Prostate gland (tissue), 2 donors: ENCODE measurements around the gene TAF11. TPM values are rescaled to one million over a fixed set of nuclear protein-coding genes. Genes with fewer than 3 reads are reported as not detected.

ENCODE experiments used
- DNase-seq: peaks from one replicate; pipeline ENCODE4 v3.0.0-alpha.2; 2019; ENCODE audit warnings: low spot score
- H3K27ac ChIP-seq, 2 donors: fragments of 200-600 bp; sonication (generic); 2 replicates each; pipeline ENCODE4 v1.5.1; 2017 to 2019
- H3K27me3 ChIP-seq: fragments of 200-600 bp; sonication (generic); replicated peaks from 2 replicates; pipeline ENCODE4 v1.5.1; 2019; ENCODE audit not compliant: insufficient read depth
- H3K36me3 ChIP-seq, 2 donors: fragments of 200-600 bp; sonication (generic); 1 replicate in 1 of 2; 2 replicates in 1 of 2; pipeline versions ENCODE4 v1.5.1 to v1.8.1; 2017 to 2019
- H3K4me1 ChIP-seq: fragments of 200-600 bp; sonication (generic); replicated peaks from 2 replicates; pipeline ENCODE4 v1.5.1; 2019
- H3K4me3 ChIP-seq, 2 donors: fragments of 200-600 bp; sonication (generic); 2 replicates each; pipeline ENCODE4 v1.5.1; 2017 to 2019
- H3K9me3 ChIP-seq: fragments of 200-600 bp; sonication (generic); 2 replicates; pipeline ENCODE4 v1.5.1; 2017
- CTCF ChIP-seq, 4 experiments: fragments of 200-600 bp in 2 of 4; fragments of 450-650 bp in 2 of 4; sonication (generic) in 2 of 4; IDR thresholded peaks; 1 replicate in 3 of 4; 2 replicates in 1 of 4; pipeline ENCODE4 v1.5.1; 2016 to 2019; ENCODE audit warnings: antibody characterized with exemption in 4 of 4, mild to moderate bottlenecking in 2 of 4, moderate library complexity in 2 of 4
- POLR2A ChIP-seq: fragments of 450-650 bp; IDR thresholded peaks from one replicate; pipeline ENCODE4 v1.6.1; 2016; ENCODE audit warnings: antibody characterized with exemption, mild to moderate bottlenecking
- POLR2AphosphoS5 ChIP-seq: sonication (generic); formaldehyde crosslinking; IDR thresholded peaks from one replicate; pipeline ENCODE4 v1.6.1; 2017; ENCODE audit warnings: antibody characterized with exemption
- WGBS: methylation state at CpG from one replicate; pipeline ENCODE4 v1.1.5; 2018; 5-methylcytosine and 5-hydroxymethylcytosine counted together
- intact Hi-C: fragments of 100-400 bp; cut with DNase I; formaldehyde crosslinking; loops from one replicate; pipeline ENCODE4 v1.14.2; 2022
- total RNA-seq, 2 donors: library from RNA; depleted of rRNA; stranded (reverse); fragments of >200 nt; gene quantifications; one replicate each; pipeline ENCODE4 v1.1.0, GENCODE V29; 2016

The TAF11 gene
- total RNA-seq, 2 donors from 2014 or later, result 14.8 to 38.6 TPM

DNA sequence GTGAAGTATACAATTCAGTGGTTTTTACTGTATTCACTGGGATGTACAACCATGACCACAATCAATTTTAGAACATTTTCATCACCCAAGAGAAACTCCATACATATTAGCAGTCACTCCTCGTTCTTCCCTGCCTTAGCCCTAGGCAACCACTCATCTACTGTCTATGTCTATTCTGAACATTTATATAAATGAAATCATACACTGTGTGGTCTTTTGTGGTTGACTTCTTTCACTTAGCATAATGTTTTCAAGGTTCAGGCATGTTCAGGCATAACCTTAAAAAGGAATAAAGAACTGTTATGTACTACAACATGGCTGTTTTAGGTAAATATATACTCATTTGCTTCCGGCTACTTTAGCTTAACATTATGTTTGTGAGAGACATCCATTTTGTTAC is 58.7 kb downstream of the TAF11 start:
- no peaks in the 10 kb centered on the region for H3K36me3 ChIP-seq
- no peak overlapping the region for H3K27ac ChIP-seq
- WGBS, result 79% methylated on average over 2 of the region's 2 CpGs
- no peaks in the 10 kb centered on the region for H3K9me3 ChIP-seq
- no peak overlapping the region for H3K4me3 ChIP-seq
- H3K4me1 ChIP-seq, result no peaks in the 10 kb centered on the region
- intact Hi-C loops, result no loop called here
- H3K27me3 ChIP-seq, result no peaks in the 10 kb centered on the region
- TF ChIP-seq POLR2AphosphoS5 (no peak), CTCF (IDR thresholded peaks at IDR 0.05) (no peak), POLR2A (no peak)
- DNase-seq, result no peak

Other genes with a start within 250 kb of the TAF11 start
- gene ILRUN, start 191.3 kb downstream of the TAF11 start, total RNA-seq, result 10 to 100 TPM; 57.4 to 93.6 TPM
- 100 to 1,000 TPM in 1 of 2 donors, 10 to 100 TPM in 1; 82.0 to 102 TPM for gene SNRPC, start 130.5 kb downstream of the TAF11 start, total RNA-seq
- 10 to 100 TPM; 12.7 to 24.3 TPM for gene BLTP3A, start 96.0 kb downstream of the TAF11 start, total RNA-seq
- gene ANKS1A, start 1.2 kb upstream of the TAF11 start, total RNA-seq, result 10 to 100 TPM; 20.5 to 68.4 TPM